Spleen (tissue), 11 donors: ENCODE data around the gene DDX3X. TPM values are rescaled to one million over a fixed set of nuclear protein-coding genes. Genes with fewer than 3 reads are reported as not detected.
"Not testable (repeated sequence)": the region's sequence is repeated elsewhere in the genome, so short reads cannot be mapped to it uniquely, and the experiment has no call there.

Experiments used
- DNase-seq: peaks from one replicate; pipeline ENCODE4 v3.0.0-alpha.2; 2020
- H3K27ac ChIP-seq, 8 donors: fragments of 200-600 bp; sonication (generic) in 7 of 8; 1 replicate in 4 of 8; 2 replicates in 4 of 8; pipeline versions ENCODE4 v1.5.0 to v1.8.0; 2016 to 2021; ENCODE audit warnings: inconsistent platforms in 4 of 8, mild to moderate bottlenecking in 4 of 8, moderate library complexity in 1 of 8
- H3K27me3 ChIP-seq, 7 donors: fragments of 200-600 bp; sonication (generic) in 6 of 7; replicated peaks in 1 of 7; 1 replicate in 4 of 7; 2 replicates in 3 of 7; pipeline versions ENCODE4 v1.5.0 to v1.8.0; 2016 to 2021; ENCODE audit warnings: inconsistent platforms in 3 of 7, mild to moderate bottlenecking in 1 of 7
- H3K36me3 ChIP-seq, 6 donors: fragments of 200-600 bp; sonication (generic) in 5 of 6; 1 replicate in 4 of 6; 2 replicates in 2 of 6; pipeline versions ENCODE4 v1.5.0 to v1.8.0; 2016 to 2021; ENCODE audit warnings: inconsistent platforms in 2 of 6
- H3K4me1 ChIP-seq, 6 donors: fragments of 200-600 bp; sonication (generic) in 5 of 6; 1 replicate in 3 of 6; 2 replicates in 3 of 6; pipeline versions ENCODE4 v1.5.0 to v1.8.0; 2016 to 2021; ENCODE audit warnings: inconsistent platforms in 3 of 6
- H3K4me3 ChIP-seq, 8 donors: fragments of 200-600 bp; sonication (generic) in 7 of 8; 1 replicate in 4 of 8; 2 replicates in 4 of 8; pipeline versions ENCODE4 v1.5.0 to v1.8.0; 2016 to 2021; ENCODE audit warnings: inconsistent platforms in 4 of 8, mild to moderate bottlenecking in 4 of 8, moderate library complexity in 2 of 8
- H3K9me3 ChIP-seq, 8 donors: fragments of 200-600 bp; sonication (generic) in 7 of 8; 1 replicate in 4 of 8; 2 replicates in 4 of 8; pipeline versions ENCODE4 v1.5.0 to v1.8.0; 2016 to 2021; ENCODE audit warnings: inconsistent platforms in 4 of 8
- POLR2A ChIP-seq, 3 donors: fragments of 450-650 bp; IDR thresholded peaks; one replicate each; pipeline ENCODE4 v1.5.1; 2017; ENCODE audit warnings: antibody characterized with exemption in 3 of 3, mild to moderate bottlenecking in 1 of 3
- POLR2AphosphoS5 ChIP-seq, 3 donors: sonication (generic); formaldehyde crosslinking; IDR thresholded peaks; one replicate each; pipeline ENCODE4 v1.5.1; 2017; ENCODE audit warnings: antibody characterized with exemption in 3 of 3
- WGBS, 5 donors: extraction: QIAGEN DNeasy Blood & Tissue Kit in 3 of 5; methylation state at CpG; one replicate each; pipeline versions ENCODE4 v1.1.5 to v1.1.7; 2013 to 2018; 5-methylcytosine and 5-hydroxymethylcytosine counted together
- intact Hi-C: fragments of 100-400 bp; cut with DNase I; formaldehyde crosslinking; loops from one replicate; pipeline ENCODE4 v1.15.0; 2023; ENCODE audit warnings: low total_unique reads
- polyA plus RNA-seq, 3 donors: library from polyadenylated mRNA; stranded (reverse); fragments of 200-250 nt; gene quantifications; one replicate each; pipeline ENCODE4 v1.2.1, GENCODE V29; 2013
- total RNA-seq, 7 donors: library from RNA; depleted of rRNA in 3 of 7; stranded (reverse); fragments of >200 nt in 3 of 7; fragmentation: NEBNext Ultra II Directional in 4 of 7; extraction: Animal tissue kit (Norgen Biotek cat#: 25700) in 4 of 7; gene quantifications; one replicate each; pipeline versions ENCODE4 v1.1.0 to v1.2.1, GENCODE V29; 2016 to 2021
- TF ChIP-seq, protein P1 (sequence below), 11 experiments: fragments of 200-600 bp in 7 of 11; fragments of 450-650 bp in 4 of 11; sonication (generic) in 4 of 11; IDR thresholded peaks in 8 of 11; conservative IDR thresholded peaks in 3 of 11; 1 replicate in 7 of 11; 2 replicates in 4 of 11; pipeline versions ENCODE4 v1.4.0 to v1.8.0; 2016 to 2021; ENCODE audit warnings: antibody characterized with exemption in 11 of 11, inconsistent platforms in 4 of 11, mild to moderate bottlenecking in 1 of 11
- donor health status: healthy with polysubstance abuse.
- donor health status: DM: no; HTN: no; CAD: no; lungs with moderate emphysema.
- donor health status: DM: no; HTN: no; CAD: no.
- donor health status: Bipolar disorder and iron deficiency.
- donor health status: healthy.
- donor health status: DM: no; HTN: no; CAD: no.
- donor health status: DM: yes; HTN: yes; CAD: no.

The DDX3X gene
- total and polyA plus RNA-seq, 10 donors = 43.8 to 448 (median 328) TPM

DNA sequence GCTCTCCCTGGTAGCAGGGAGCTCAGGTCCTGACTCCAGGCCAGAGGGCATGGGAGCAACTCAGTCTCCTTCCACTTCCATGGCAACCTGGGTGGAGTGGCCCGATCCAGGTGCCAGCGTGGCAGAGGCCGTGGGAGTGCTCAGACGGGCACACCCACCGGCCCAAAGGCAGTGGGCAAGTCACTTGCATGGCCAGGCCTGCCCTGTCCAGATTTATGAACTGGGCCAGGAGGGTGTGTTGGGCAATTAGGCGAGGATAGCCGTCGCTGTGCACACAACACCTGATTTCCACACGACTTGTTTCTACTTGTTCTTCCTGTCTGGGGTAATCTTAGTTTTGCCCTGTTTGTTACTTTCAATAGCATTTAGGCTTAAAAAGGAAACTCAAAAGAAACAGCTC, 57.6 kb downstream of the DDX3X start:
- no peak overlapping the region for H3K4me3 ChIP-seq
- TF ChIP-seq POLR2AphosphoS5 (IDR thresholded peaks at IDR 0.05) (no peak), POLR2A (IDR thresholded peaks at IDR 0.05) (no peak)
- TF ChIP-seq, protein P1, sequence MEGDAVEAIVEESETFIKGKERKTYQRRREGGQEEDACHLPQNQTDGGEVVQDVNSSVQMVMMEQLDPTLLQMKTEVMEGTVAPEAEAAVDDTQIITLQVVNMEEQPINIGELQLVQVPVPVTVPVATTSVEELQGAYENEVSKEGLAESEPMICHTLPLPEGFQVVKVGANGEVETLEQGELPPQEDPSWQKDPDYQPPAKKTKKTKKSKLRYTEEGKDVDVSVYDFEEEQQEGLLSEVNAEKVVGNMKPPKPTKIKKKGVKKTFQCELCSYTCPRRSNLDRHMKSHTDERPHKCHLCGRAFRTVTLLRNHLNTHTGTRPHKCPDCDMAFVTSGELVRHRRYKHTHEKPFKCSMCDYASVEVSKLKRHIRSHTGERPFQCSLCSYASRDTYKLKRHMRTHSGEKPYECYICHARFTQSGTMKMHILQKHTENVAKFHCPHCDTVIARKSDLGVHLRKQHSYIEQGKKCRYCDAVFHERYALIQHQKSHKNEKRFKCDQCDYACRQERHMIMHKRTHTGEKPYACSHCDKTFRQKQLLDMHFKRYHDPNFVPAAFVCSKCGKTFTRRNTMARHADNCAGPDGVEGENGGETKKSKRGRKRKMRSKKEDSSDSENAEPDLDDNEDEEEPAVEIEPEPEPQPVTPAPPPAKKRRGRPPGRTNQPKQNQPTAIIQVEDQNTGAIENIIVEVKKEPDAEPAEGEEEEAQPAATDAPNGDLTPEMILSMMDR (IDR thresholded peaks at IDR 0.05 in 8 of 11, conservative IDR thresholded peaks at IDR 0.05 in 3 of 11) = no peak
- H3K9me3 ChIP-seq = no peaks in the 10 kb centered on the region
- H3K36me3 ChIP-seq = no peaks in the 10 kb centered on the region
- H3K27me3 ChIP-seq = no peaks in the 10 kb centered on the region
- intact Hi-C loops = no loop called here
- peak overlapping the region in 3 of 8 donors; percentile 33 to 75 (median 62) for H3K27ac ChIP-seq
- H3K4me1 ChIP-seq = no peaks in the 10 kb centered on the region
- DNase-seq = no peak
- WGBS, 5 donors = 61 to 92% (median 85%) methylated on average over 2 to 9 of the region's 9 CpGs

DNA sequence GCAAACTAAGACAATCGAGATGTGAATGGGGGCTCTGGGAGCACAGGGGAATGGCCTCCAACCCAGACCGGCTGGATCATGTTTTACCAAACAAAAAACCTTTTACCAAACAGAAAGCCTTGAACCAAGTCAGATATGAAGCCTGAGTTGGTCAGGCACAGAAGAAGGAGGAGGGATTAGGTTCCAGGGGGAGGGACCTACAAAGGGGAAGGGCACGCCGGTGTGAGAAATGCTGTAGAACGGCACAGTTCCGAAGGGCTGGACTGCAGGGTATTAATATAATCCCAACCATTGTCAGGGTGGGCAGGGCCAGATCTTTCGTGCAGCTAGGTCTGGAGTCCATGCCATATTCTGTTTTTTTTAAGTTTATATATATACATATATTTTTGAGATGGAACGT, 60.3 kb downstream of the DDX3X start:
- WGBS, 5 donors = 82 to 88% (median 86%) methylated on average over 7 to 8 of the region's 8 CpGs
- no peak overlapping the region for H3K4me3 ChIP-seq
- H3K36me3 ChIP-seq = no peaks in the 10 kb centered on the region
- no peaks in the 10 kb centered on the region for H3K27me3 ChIP-seq
- DNase-seq = no peak
- H3K4me1 ChIP-seq = no peaks in the 10 kb centered on the region
- TF ChIP-seq, protein P1 (IDR thresholded peaks at IDR 0.05 in 8 of 11, conservative IDR thresholded peaks at IDR 0.05 in 3 of 11) = no peak
- TF ChIP-seq POLR2AphosphoS5 (IDR thresholded peaks at IDR 0.05) (no peak), POLR2A (IDR thresholded peaks at IDR 0.05) (no peak)
- no peak overlapping the region for H3K27ac ChIP-seq
- peaks cover 0 to 9% (median 0%) of the 10 kb centered on the region in 8 donors for H3K9me3 ChIP-seq
- intact Hi-C loops = no loop called here

DNA sequence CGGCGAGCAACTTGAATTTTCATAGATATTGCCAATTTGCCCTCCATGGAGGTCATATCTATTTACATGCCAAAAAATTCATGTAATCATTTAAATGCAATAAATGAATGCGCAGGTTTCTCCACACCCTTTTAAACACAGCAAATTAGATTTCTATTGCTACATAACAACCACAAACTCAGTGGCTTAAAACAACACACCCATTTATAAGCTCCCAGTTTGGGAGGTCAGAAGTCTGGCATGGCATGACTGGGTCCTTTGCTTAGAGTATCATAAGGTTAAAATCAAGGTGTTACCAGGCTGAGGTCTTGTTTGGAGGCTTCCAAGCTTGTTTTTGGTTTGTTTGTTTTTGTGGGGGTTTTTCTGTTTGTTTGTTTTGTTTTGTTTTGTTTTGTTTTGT, 63.3 kb downstream of the DDX3X start:
- WGBS, 5 donors = 90 to 96% (median 96%) methylated on average over 3 of the region's 3 CpGs

DNA sequence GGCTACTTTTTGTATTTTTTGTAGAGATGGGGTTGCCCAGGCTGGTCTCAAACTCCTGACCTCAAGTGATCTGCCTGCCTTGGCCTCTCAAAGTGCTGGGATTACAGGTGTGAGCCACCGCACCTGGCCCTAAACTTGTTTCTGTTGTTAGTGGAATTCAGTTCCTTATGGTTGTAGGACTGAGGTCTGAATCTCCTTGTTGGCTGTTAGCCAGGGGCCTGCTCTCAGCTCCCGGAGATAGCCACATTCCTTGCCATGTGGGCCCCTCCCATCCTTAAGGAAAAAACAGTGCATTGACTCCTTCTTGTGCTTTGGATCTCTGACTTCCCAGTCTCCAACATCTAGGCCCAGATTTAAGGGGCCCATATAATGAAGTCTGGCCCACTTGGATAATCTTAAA, 63.8 kb downstream of the DDX3X start:
- no peak overlapping the region for H3K27ac ChIP-seq
- H3K9me3 ChIP-seq = peaks cover 0 to 9% (median 0%) of the 10 kb centered on the region in 8 donors
- no peak overlapping the region for H3K4me3 ChIP-seq
- TF ChIP-seq POLR2AphosphoS5 (IDR thresholded peaks at IDR 0.05) = no peak
- H3K36me3 ChIP-seq = no peaks in the 10 kb centered on the region
- no peaks in the 10 kb centered on the region for H3K27me3 ChIP-seq
- DNase-seq = no peak
- H3K4me1 ChIP-seq = no peaks in the 10 kb centered on the region
- intact Hi-C loops = no loop called here
- WGBS, 5 donors = 61 to 95% (median 80%) methylated on average over 2 of the region's 2 CpGs; no CpG with 5 or more reads in 1 of the 5 donors

More for the DNA sequence above, 63.3 kb downstream of the DDX3X start:
- intact Hi-C loops = no loop called here
- no peaks in the 10 kb centered on the region for H3K36me3 ChIP-seq
- H3K4me3 ChIP-seq = no peak overlapping the region
- no peaks in the 10 kb centered on the region for H3K27me3 ChIP-seq
- peaks cover 0 to 9% (median 0%) of the 10 kb centered on the region in 8 donors for H3K9me3 ChIP-seq
- no peak for DNase-seq
- H3K27ac ChIP-seq = no peak overlapping the region
- TF ChIP-seq, protein P1 (IDR thresholded peaks at IDR 0.05 in 8 of 11, conservative IDR thresholded peaks at IDR 0.05 in 3 of 11) = no peak
- TF ChIP-seq POLR2A (IDR thresholded peaks at IDR 0.05) = no peak
- TF ChIP-seq POLR2AphosphoS5 (IDR thresholded peaks at IDR 0.05) = no peak
- no peaks in the 10 kb centered on the region for H3K4me1 ChIP-seq

DNA sequence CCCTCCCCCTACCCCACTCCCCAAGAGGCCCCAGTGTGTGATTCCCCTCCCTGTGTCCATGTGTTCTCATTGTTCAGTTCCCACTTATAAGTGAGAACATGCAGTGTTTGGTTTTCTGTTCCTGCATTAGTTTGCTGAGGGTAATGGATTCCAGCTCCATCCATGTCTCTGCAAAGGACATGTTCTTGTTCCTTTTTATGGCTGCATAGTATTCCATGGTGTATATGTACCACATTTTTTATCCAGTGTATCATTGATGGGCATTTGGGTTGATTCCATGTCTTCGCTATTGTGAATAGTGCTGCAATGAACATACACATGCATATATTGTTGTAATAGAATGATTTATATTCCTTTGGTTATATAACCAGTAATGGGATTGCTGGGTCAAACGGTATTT, 68.6 kb downstream of the DDX3X start:
- H3K4me1 ChIP-seq, H3K27me3 ChIP-seq, H3K27ac ChIP-seq, H3K9me3 ChIP-seq, H3K36me3 ChIP-seq, DNase-seq, intact Hi-C loops, H3K4me3 ChIP-seq: not testable (repeated sequence)
- WGBS, 5 donors = 91 to 98% (median 93%) methylated on average over 2 of the region's 2 CpGs
